Esophagus muscularis mucosa (tissue), 4 donors: ENCODE results near the gene SMIM27. TPM values are rescaled to one million over a fixed set of nuclear protein-coding genes. Genes with fewer than 3 reads are reported as not detected.

Experiments used
- DNase-seq: peaks from one replicate; pipeline ENCODE4 v3.0.0-alpha.2; 2017; ENCODE audit errors: extremely low spot score
- H3K27ac ChIP-seq, 4 donors: fragments of 200-600 bp; sonication (generic); replicated peaks in 1 of 4; 1 replicate in 3 of 4; 2 replicates in 1 of 4; pipeline ENCODE4 v1.5.1; 2016 to 2019; ENCODE audit warnings: mild to moderate bottlenecking in 1 of 4
- H3K27me3 ChIP-seq, 4 donors: fragments of 200-600 bp; sonication (generic); one replicate each; pipeline versions ENCODE4 v1.5.1 to v1.6.0; 2016 to 2019
- H3K36me3 ChIP-seq, 4 donors: fragments of 200-600 bp; sonication (generic); one replicate each; pipeline ENCODE4 v1.5.1; 2016 to 2019
- H3K4me1 ChIP-seq, 4 donors: fragments of 200-600 bp; sonication (generic); one replicate each; pipeline ENCODE4 v1.5.1; 2016 to 2019
- H3K4me3 ChIP-seq, 4 donors: fragments of 200-600 bp; sonication (generic); 1 replicate in 2 of 4; 2 replicates in 2 of 4; pipeline ENCODE4 v1.5.1; 2016 to 2019; ENCODE audit warnings: mild to moderate bottlenecking in 4 of 4, moderate library complexity in 1 of 4
- H3K9me3 ChIP-seq, 4 donors: fragments of 200-600 bp; sonication (generic); 1 replicate in 3 of 4; 2 replicates in 1 of 4; pipeline ENCODE4 v1.5.1; 2016 to 2019
- EP300 ChIP-seq: sonication (generic); formaldehyde crosslinking; IDR thresholded peaks from one replicate; pipeline ENCODE4 v1.6.1; 2017; ENCODE audit warnings: antibody characterized with exemption
- POLR2A ChIP-seq: fragments of 450-650 bp; IDR thresholded peaks from one replicate; pipeline ENCODE4 v1.6.1; 2017; ENCODE audit warnings: antibody characterized with exemption, moderate library complexity, mild to moderate bottlenecking, low read depth
- POLR2AphosphoS5 ChIP-seq, 2 donors: sonication (generic); formaldehyde crosslinking; IDR thresholded peaks; one replicate each; pipeline ENCODE4 v1.6.1; 2017; ENCODE audit warnings: antibody characterized with exemption in 2 of 2
- WGBS: methylation state at CpG from one replicate; pipeline ENCODE4 v1.1.5; 2018; 5-methylcytosine and 5-hydroxymethylcytosine counted together
- intact Hi-C: fragments of 100-400 bp; cut with DNase I; formaldehyde crosslinking; loops from one replicate; pipeline ENCODE4 v1.15.1; 2023
- total RNA-seq, 4 donors: library from RNA; depleted of rRNA; stranded (reverse); fragments of >200 nt; gene quantifications; one replicate each; pipeline versions ENCODE4 v1.1.0 to v1.2.1, GENCODE V29; 2016
- TF ChIP-seq, protein P1 (sequence below), 3 experiments: fragments of 200-600 bp in 2 of 3; fragments of 450-650 bp in 1 of 3; sonication (generic) in 2 of 3; IDR thresholded peaks; one replicate each; pipeline ENCODE4 v1.5.1; 2017 to 2019; ENCODE audit warnings: antibody characterized with exemption in 3 of 3, mild to moderate bottlenecking in 2 of 3, moderate library complexity in 1 of 3

Gene SMIM27
- total RNA-seq, 4 donors from 2014 or later, result 4.8 to 11.2 (median 7.8) TPM

DNA sequence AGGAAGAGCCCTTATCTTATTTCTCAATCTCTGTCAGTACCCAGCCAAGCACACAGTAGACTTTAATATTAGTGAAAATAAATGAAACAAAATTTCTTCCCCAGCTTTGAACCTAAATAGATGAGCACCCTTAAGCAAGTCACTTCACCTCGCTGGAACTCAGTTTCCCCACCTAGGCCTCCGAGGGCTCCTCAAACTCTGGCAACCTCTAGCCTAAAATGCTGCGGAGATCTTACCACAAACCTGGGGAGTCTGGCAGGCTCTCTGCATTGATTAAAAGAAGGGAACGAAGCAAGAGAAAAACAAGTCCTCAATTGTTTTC, 26.5 kb upstream of the SMIM27 start:
- 7% methylated on average over 4 of the region's 4 CpGs for WGBS
- TF ChIP-seq POLR2A (no peak), POLR2AphosphoS5 (IDR thresholded peaks at IDR 0.05) (no peak), EP300 (no peak)
- TF ChIP-seq, protein P1, sequence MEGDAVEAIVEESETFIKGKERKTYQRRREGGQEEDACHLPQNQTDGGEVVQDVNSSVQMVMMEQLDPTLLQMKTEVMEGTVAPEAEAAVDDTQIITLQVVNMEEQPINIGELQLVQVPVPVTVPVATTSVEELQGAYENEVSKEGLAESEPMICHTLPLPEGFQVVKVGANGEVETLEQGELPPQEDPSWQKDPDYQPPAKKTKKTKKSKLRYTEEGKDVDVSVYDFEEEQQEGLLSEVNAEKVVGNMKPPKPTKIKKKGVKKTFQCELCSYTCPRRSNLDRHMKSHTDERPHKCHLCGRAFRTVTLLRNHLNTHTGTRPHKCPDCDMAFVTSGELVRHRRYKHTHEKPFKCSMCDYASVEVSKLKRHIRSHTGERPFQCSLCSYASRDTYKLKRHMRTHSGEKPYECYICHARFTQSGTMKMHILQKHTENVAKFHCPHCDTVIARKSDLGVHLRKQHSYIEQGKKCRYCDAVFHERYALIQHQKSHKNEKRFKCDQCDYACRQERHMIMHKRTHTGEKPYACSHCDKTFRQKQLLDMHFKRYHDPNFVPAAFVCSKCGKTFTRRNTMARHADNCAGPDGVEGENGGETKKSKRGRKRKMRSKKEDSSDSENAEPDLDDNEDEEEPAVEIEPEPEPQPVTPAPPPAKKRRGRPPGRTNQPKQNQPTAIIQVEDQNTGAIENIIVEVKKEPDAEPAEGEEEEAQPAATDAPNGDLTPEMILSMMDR (IDR thresholded peaks at IDR 0.05), result no peak
- H3K9me3 ChIP-seq, result no peaks in the 10 kb centered on the region
- peaks cover 8 to 47% (median 41%) of the 10 kb centered on the region in 4 donors for H3K4me1 ChIP-seq
- peak overlapping the region; percentile 77 to 89 (median 82) for H3K27ac ChIP-seq
- peak overlapping the region; percentile 62 to 79 (median 74) for H3K4me3 ChIP-seq
- no peaks in the 10 kb centered on the region for H3K36me3 ChIP-seq
- DNase-seq, result no peak
- intact Hi-C loops, result loop anchor here (5.0 kb wide), 1 partner anchor 47 kb away; the partner anchor contains the start of gene NDUFB6
- H3K27me3 ChIP-seq, result no peaks in the 10 kb centered on the region

DNA sequence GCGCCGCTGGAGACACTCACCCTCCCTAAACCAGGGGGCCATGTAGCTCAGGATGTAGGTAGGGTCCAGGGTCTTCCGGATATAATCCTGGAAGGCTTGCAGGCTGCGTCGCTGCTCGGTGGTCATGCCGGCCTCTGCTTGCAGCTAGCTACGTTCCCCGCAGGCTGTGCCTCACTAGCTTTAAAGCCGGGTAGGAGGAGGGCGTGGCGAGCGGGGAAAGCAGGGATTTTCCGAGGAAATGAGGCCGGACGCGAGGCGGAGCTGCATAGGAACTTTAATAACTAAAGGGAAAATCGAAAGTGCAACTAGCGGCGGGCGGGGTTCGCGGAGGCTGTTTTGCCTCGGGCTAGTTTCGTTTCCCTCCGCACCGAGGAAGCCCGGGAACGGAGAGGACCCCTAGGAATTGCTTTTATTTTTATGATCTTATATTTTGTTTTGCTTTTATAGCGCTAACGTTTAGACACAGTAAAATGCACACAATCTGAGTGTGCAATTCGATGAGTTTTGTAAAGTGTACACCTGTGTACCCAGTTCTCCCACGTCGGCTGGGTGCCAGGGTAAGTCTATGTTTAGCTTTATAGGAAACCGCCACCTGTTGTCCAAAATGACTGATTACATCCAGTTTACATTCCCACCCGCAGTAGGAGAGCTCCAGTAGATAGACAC, 26.0 kb upstream of the SMIM27 start, which contains the start of gene RIGI:
Gene RIGI, minus strand, starts transcription at position 156 of the 666 bp plus-strand sequence. Its CDS starts 30 bp downstream, at position 126.
- no peaks in the 10 kb centered on the region for H3K27me3 ChIP-seq
- H3K27ac ChIP-seq, result peak within 1 kb of the TSS; percentile 77 to 89 (median 82)
- intact Hi-C loops, result loop anchor here (5.0 kb wide), 1 partner anchor 46 kb away; the partner anchor contains the start of gene NDUFB6
- peaks cover 8 to 47% (median 40%) of the 10 kb centered on the region in 4 donors for H3K4me1 ChIP-seq
- TF ChIP-seq, protein P1 (IDR thresholded peaks at IDR 0.05), result peak in 2 of 3 experiments; percentile 31 to 34
- TF ChIP-seq EP300, result no peak
- TF ChIP-seq POLR2AphosphoS5 (IDR thresholded peaks at IDR 0.05), result peak; percentile 87 to 90
- no peaks in the 10 kb centered on the region for H3K36me3 ChIP-seq
- no peaks in the 10 kb centered on the region for H3K9me3 ChIP-seq
- H3K4me3 ChIP-seq, result peak within 1 kb of the TSS; percentile 62 to 79 (median 74)
- WGBS, result 1% methylated on average over 35 of the region's 37 CpGs
- peak; percentile 98 for DNase-seq

DNA sequence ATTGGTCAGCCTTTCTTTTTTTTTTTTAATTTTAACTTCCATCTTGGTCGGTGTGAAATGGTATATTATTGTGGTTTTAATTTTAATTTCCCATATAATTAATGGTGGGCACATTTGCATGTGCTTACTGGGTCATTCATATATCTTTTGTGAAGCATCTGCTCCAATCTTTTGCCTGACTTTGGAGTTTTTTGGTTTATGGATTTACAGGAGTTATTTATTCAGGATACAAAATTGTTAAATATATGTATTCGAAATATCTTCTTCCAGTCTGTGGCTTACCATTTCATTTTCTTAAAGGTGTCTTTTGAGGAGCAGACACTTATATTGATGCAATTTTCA, 25.4 kb upstream of the SMIM27 start:
- H3K27ac ChIP-seq, result peak overlapping the region; percentile 77 to 89 (median 82)
- H3K27me3 ChIP-seq, result no peaks in the 10 kb centered on the region
- H3K4me1 ChIP-seq, result peaks cover 8 to 47% (median 40%) of the 10 kb centered on the region in 4 donors
- intact Hi-C loops, result loop anchor here (5.0 kb wide), 1 partner anchor 46 kb away; the partner anchor contains the start of gene NDUFB6
- H3K9me3 ChIP-seq, result no peaks in the 10 kb centered on the region
- TF ChIP-seq POLR2AphosphoS5 (IDR thresholded peaks at IDR 0.05) (no peak), EP300 (no peak), POLR2A (no peak)
- TF ChIP-seq, protein P1 (IDR thresholded peaks at IDR 0.05), result no peak
- H3K4me3 ChIP-seq, result peak overlapping the region; percentile 62 to 79 (median 74)
- no peak for DNase-seq
- WGBS, result 14% methylated on average over 2 of the region's 2 CpGs
- no peaks in the 10 kb centered on the region for H3K36me3 ChIP-seq

DNA sequence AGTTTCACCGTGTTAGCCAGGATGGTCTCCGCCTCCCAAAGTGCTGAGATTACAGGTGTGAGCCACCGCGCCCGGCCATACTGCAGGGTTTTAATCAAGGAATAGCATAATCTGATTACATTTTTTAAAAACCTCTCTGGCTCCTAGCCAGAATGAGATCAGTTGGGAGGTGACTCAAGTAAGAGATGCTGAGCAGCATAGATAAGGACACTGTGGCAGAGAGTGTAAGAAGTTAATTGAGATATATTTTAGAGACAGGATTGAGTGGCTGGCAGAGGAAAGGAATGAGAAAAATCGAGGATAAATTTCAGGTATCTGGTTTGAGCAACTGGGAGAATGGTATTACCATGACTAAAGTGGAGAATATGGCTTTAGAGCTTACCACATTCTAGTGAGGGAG, 18.8 kb upstream of the SMIM27 start:
- Histone ChIP-seq H3K36me3 (peaks cover 0 to 4% (median 2%) of the 10 kb centered on the region in 4 donors), H3K4me3 (no peak overlapping the region), H3K4me1 (no peaks in the 10 kb centered on the region), H3K27ac (no peak overlapping the region), H3K27me3 (no peaks in the 10 kb centered on the region), H3K9me3 (no peaks in the 10 kb centered on the region)
- no peak for TF ChIP-seq POLR2A
- TF ChIP-seq EP300, result no peak
- no peak for TF ChIP-seq POLR2AphosphoS5 (IDR thresholded peaks at IDR 0.05)
- TF ChIP-seq, protein P1 (IDR thresholded peaks at IDR 0.05), result no peak
- DNase-seq, result no peak
- intact Hi-C loops, result no loop called here
- WGBS, result 94% methylated on average over 6 of the region's 6 CpGs
